Astrocyte of the spinal cord (primary cell): Measurements from ENCODE around the gene SHOX.

Experiments
- DNase-seq: peaks from one replicate; pipeline ENCODE4 v3.0.0; 2011; ENCODE audit warnings: low read depth, low spot score
- H3K4me3 ChIP-seq: 2 replicates; pipeline ENCODE4 v1.5.1; 2011; ENCODE audit warnings: low read depth, mild to moderate bottlenecking, low read length, moderate library complexity
- CTCF ChIP-seq: IDR thresholded peaks from 2 replicates; pipeline ENCODE4 v1.5.1; 2012; ENCODE audit warnings: low read depth, mild to moderate bottlenecking, low read length, inconsistent platforms
- in situ Hi-C: cut with HindIII; loops from 2 replicates; pipeline ENCODE4 v1.10.0; 2017; ENCODE audit warnings: low sequenced_read_pairs

SHOX gene

GRCh38 chrX:694800-695199, 64.2 kb downstream of the SHOX start:
- TF ChIP-seq CTCF = no peak
- no peak for DNase-seq
- in situ Hi-C loops = no loop called here
- H3K4me3 ChIP-seq = no peak overlapping the region

DNA sequence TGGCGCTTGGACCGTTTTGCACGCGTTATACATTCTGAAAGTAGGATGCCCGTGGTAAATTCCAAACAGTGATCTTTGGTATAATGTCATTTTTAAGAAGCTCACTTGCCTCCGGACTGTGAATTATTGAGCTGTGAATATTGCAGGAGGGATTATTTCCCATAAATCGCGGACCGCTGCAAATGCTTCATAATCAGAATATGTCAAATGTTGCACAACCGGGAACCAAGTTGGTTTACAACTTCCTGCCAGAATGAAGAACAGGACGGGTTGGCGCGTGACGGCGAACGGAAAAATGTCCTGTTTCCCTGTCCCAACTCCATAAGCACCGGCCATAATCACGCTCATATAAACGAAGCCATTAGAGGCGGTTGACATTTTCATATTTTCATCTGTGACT, 67.6 kb downstream of the SHOX start:
- DNase-seq = no peak
- no peak overlapping the region for H3K4me3 ChIP-seq
- no peak for TF ChIP-seq CTCF
- in situ Hi-C loops = no loop called here

- DNase-seq = no peak
- no peak for TF ChIP-seq CTCF
- in situ Hi-C loops = no loop called here
- no peak overlapping the region for H3K4me3 ChIP-seq
Observed at GRCh38 chrX:700936-701335, 70.3 kb downstream of the SHOX start.

- in situ Hi-C loops = no loop called here
- DNase-seq = no peak
- no peak overlapping the region for H3K4me3 ChIP-seq
- TF ChIP-seq CTCF = no peak
Observed at GRCh38 chrX:701673-702072, 71.1 kb downstream of the SHOX start.

- H3K4me3 ChIP-seq = no peak overlapping the region
- no peak for DNase-seq
- in situ Hi-C loops = no loop called here
- no peak for TF ChIP-seq CTCF
Observed at GRCh38 chrX:703466-703865, 72.9 kb downstream of the SHOX start.

DNA sequence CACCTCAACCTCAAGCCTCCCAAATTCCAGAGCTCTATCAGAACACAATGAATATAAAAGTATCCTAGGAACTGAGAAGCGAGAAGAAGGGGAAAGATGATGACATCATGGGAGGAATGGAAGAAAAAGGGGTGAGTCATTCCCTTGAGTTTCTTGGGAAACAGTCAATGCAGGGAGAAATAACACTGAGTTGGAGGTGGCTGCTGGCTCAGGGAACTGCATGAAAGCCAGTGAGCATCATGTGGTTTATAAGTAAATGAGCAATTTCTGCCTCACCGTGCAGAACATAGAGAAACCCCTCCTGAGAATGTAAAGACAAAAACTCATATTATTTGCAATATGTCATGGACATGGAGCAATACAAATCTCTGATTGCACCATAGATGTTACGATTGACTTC, 73.3 kb downstream of the SHOX start:
- in situ Hi-C loops = no loop called here
- TF ChIP-seq CTCF = no peak

More for the DNA sequence above, 73.3 kb downstream of the SHOX start:
- no peak overlapping the region for H3K4me3 ChIP-seq
- DNase-seq = no peak
